Ishikawa (cell line): ENCODE results near the gene GALNTL6.

Experiments used
- CREB1 ChIP-seq: IDR thresholded peaks from 2 replicates; pipeline ENCODE4 v1.6.1; 2012; ENCODE audit warnings: low read depth
- MAX ChIP-seq: IDR thresholded peaks from 2 replicates; pipeline ENCODE4 v1.6.1; 2012
- YY1 ChIP-seq: IDR thresholded peaks from 2 replicates; pipeline ENCODE4 v1.6.1; 2012; ENCODE audit warnings: low read depth

- TF ChIP-seq YY1 (no peak), CREB1 (no peak), MAX (no peak)
Measured at GRCh38 chr4:172708184-172708583, 895.0 kb downstream of the GALNTL6 start.
